ENCODE data around the gene STK16.

Gene STK16

GRCh38 chr2:219268294-219268693, 23.0 kb downstream of the STK16 start:
- no peak for DNase-seq (ENCODE audit: extremely low read depth in 1 of 2, low read depth in 1 of 2)

- DNase-seq (ENCODE audit: extremely low read depth in 1 of 2, low read depth in 1 of 2), result no peak
Observed at GRCh38 chr2:219269362-219270054, 24.2 kb downstream of the STK16 start.

- no peak for DNase-seq (ENCODE audit: extremely low read depth in 1 of 2, low read depth in 1 of 2)
Observed at GRCh38 chr2:219270055-219270372, 24.7 kb downstream of the STK16 start.

GRCh38 chr2:219271021-219271420, 25.7 kb downstream of the STK16 start:
- no peak for DNase-seq (ENCODE audit: extremely low read depth in 1 of 2, low read depth in 1 of 2)

GRCh38 chr2:219272356-219272755, 27.1 kb downstream of the STK16 start:
- no peak for DNase-seq (ENCODE audit: extremely low read depth in 1 of 2, low read depth in 1 of 2)

- no peak for DNase-seq (ENCODE audit: extremely low read depth in 1 of 2, low read depth in 1 of 2)
Observed at GRCh38 chr2:219272995-219273394, 27.7 kb downstream of the STK16 start.

GRCh38 chr2:219273937-219274336, 28.7 kb downstream of the STK16 start:
- DNase-seq (ENCODE audit: extremely low read depth in 1 of 2, low read depth in 1 of 2), result no peak

GRCh38 chr2:219274361-219274921, 29.2 kb downstream of the STK16 start:
- DNase-seq (ENCODE audit: extremely low read depth in 1 of 2, low read depth in 1 of 2), result no peak

GRCh38 chr2:219277703-219278654, 32.7 kb downstream of the STK16 start:
- peak in 1 of 2 donors; percentile 62 for DNase-seq (ENCODE audit: extremely low read depth in 1 of 2, low read depth in 1 of 2)

- DNase-seq (ENCODE audit: extremely low read depth in 1 of 2, low read depth in 1 of 2), result no peak
Observed at GRCh38 chr2:219278655-219279150, 33.4 kb downstream of the STK16 start.

GRCh38 chr2:219279151-219279915, 34.1 kb downstream of the STK16 start, which contains the start of gene DNAJB2:
Gene DNAJB2 (plus strand): TSS chr2:219279366. CDS start chr2:219279834, 468 bp downstream.
- DNase-seq (ENCODE audit: extremely low read depth in 1 of 2, low read depth in 1 of 2), result peak; percentile 98

- no peak for DNase-seq (ENCODE audit: extremely low read depth in 1 of 2, low read depth in 1 of 2)
Observed at GRCh38 chr2:219279916-219280516, 34.7 kb downstream of the STK16 start.

- DNase-seq (ENCODE audit: extremely low read depth in 1 of 2, low read depth in 1 of 2), result no peak
Observed at GRCh38 chr2:219280651-219281050, 35.4 kb downstream of the STK16 start.

- no peak for DNase-seq (ENCODE audit: extremely low read depth in 1 of 2, low read depth in 1 of 2)
Observed at GRCh38 chr2:219281588-219281987, 36.3 kb downstream of the STK16 start.

GRCh38 chr2:219282375-219282774, 37.1 kb downstream of the STK16 start:
- no peak for DNase-seq (ENCODE audit: extremely low read depth in 1 of 2, low read depth in 1 of 2)

GRCh38 chr2:219282943-219283581, 37.8 kb downstream of the STK16 start:
- DNase-seq (ENCODE audit: extremely low read depth in 1 of 2, low read depth in 1 of 2), result no peak

- DNase-seq (ENCODE audit: extremely low read depth in 1 of 2, low read depth in 1 of 2), result no peak
Observed at GRCh38 chr2:219284501-219285372, 39.5 kb downstream of the STK16 start.

GRCh38 chr2:219285373-219285735, 40.1 kb downstream of the STK16 start:
- no peak for DNase-seq (ENCODE audit: extremely low read depth in 1 of 2, low read depth in 1 of 2)

- no peak for DNase-seq (ENCODE audit: extremely low read depth in 1 of 2, low read depth in 1 of 2)
Observed at GRCh38 chr2:219285894-219286425, 40.7 kb downstream of the STK16 start.
